ENCODE data around the gene PGAP3. TPM values are rescaled to one million over a fixed set of nuclear protein-coding genes. Genes with fewer than 3 reads are reported as not detected.

Gene PGAP3
- total RNA-seq, 2 donors from 2014 or later = 44.6 to 50.0 TPM

- Histone ChIP-seq H3K27ac (no peak overlapping the region), H3K9me3 (no peaks in the 10 kb centered on the region), H3K36me3 (no peaks in the 10 kb centered on the region), H3K4me1 (replicated peaks) (peaks cover 20% of the 10 kb centered on the region), H3K4me3 (no peak overlapping the region), H3K27me3 (replicated peaks; ENCODE audit: insufficient read depth) (no peaks in the 10 kb centered on the region)
- 39% methylated on average over 13 of the region's 13 CpGs for WGBS
- DNase-seq (ENCODE audit: low spot score) = no peak
- TF ChIP-seq POLR2AphosphoS5 (IDR thresholded peaks at IDR 0.05) = no peak
- TF ChIP-seq CTCF (IDR thresholded peaks at IDR 0.05) = no peak
- TF ChIP-seq POLR2A (IDR thresholded peaks at IDR 0.05) = no peak
- intact Hi-C loops (cut with DNase I) = loop anchor here (5.0 kb wide), 1 partner anchor 40 kb away; the partner anchor contains the start of gene STARD3
Measured at GRCh38 chr17:39677542-39678339, 10.1 kb downstream of the PGAP3 start.

- Histone ChIP-seq H3K27ac (no peak overlapping the region), H3K4me1 (replicated peaks) (peaks cover 20% of the 10 kb centered on the region), H3K9me3 (no peaks in the 10 kb centered on the region), H3K36me3 (no peaks in the 10 kb centered on the region), H3K4me3 (no peak overlapping the region), H3K27me3 (replicated peaks; ENCODE audit: insufficient read depth) (no peaks in the 10 kb centered on the region)
- intact Hi-C loops (cut with DNase I) = loop anchor here (5.0 kb wide), 1 partner anchor 40 kb away; the partner anchor contains the start of gene STARD3
- TF ChIP-seq POLR2AphosphoS5 (IDR thresholded peaks at IDR 0.05) = no peak
- TF ChIP-seq POLR2A (IDR thresholded peaks at IDR 0.05) = no peak
- no peak for TF ChIP-seq CTCF (IDR thresholded peaks at IDR 0.05)
- WGBS = 87% methylated on average over 7 of the region's 8 CpGs
- no peak for DNase-seq (ENCODE audit: low spot score)
Measured at GRCh38 chr17:39677072-39677471, 10.8 kb downstream of the PGAP3 start.

GRCh38 chr17:39676198-39676819, 11.5 kb downstream of the PGAP3 start:
- intact Hi-C loops (cut with DNase I) = loop anchor here (5.0 kb wide), 1 partner anchor 39 kb away; the partner anchor contains the start of gene STARD3
- 39% methylated on average over 7 of the region's 7 CpGs for WGBS

GRCh38 chr17:39675390-39676082, 12.3 kb downstream of the PGAP3 start:
- intact Hi-C loops (cut with DNase I) = loop anchor here (5.0 kb wide), 1 partner anchor 38 kb away; the partner anchor contains the start of gene STARD3
- H3K27me3 ChIP-seq (replicated peaks; ENCODE audit: insufficient read depth) = no peaks in the 10 kb centered on the region
- no peak for TF ChIP-seq CTCF (IDR thresholded peaks at IDR 0.05)
- no peak for TF ChIP-seq POLR2AphosphoS5 (IDR thresholded peaks at IDR 0.05)
- TF ChIP-seq POLR2A (IDR thresholded peaks at IDR 0.05) = no peak
- DNase-seq (ENCODE audit: low spot score) = no peak
- no peaks in the 10 kb centered on the region for H3K9me3 ChIP-seq
- H3K4me3 ChIP-seq = no peak overlapping the region
- no peaks in the 10 kb centered on the region for H3K36me3 ChIP-seq
- WGBS = 68% methylated on average over 10 of the region's 10 CpGs
- peaks cover 20% of the 10 kb centered on the region for H3K4me1 ChIP-seq (replicated peaks)
- peak overlapping the region; percentile 62 to 70 for H3K27ac ChIP-seq

More at GRCh38 chr17:39676198-39676819, 11.5 kb downstream of the PGAP3 start:
- H3K36me3 ChIP-seq = no peaks in the 10 kb centered on the region
- H3K27ac ChIP-seq = peak overlapping the region; percentile 62 to 70
- no peaks in the 10 kb centered on the region for H3K27me3 ChIP-seq (replicated peaks; ENCODE audit: insufficient read depth)
- no peak overlapping the region for H3K4me3 ChIP-seq
- no peaks in the 10 kb centered on the region for H3K9me3 ChIP-seq
- peaks cover 20% of the 10 kb centered on the region for H3K4me1 ChIP-seq (replicated peaks)
- TF ChIP-seq CTCF (IDR thresholded peaks at IDR 0.05) = no peak
- peak; percentile 19 for TF ChIP-seq POLR2AphosphoS5 (IDR thresholded peaks at IDR 0.05)
- no peak for TF ChIP-seq POLR2A (IDR thresholded peaks at IDR 0.05)
- peak; percentile 57 for DNase-seq (ENCODE audit: low spot score)
